Stimulated activated naive B cell treated with anti-CD40 and anti-IgM and Interleukin-4, amounts not matched to agents 10 μg/mL and 1 μg/mL and 100 μg/mL, for 72 hours (primary cell): ENCODE measurements around the gene EZR.

ENCODE experiments used
- ATAC-seq, 2 donors: fragments of 150-1000 bp; cut with Tn5 transposase; replicated peaks; 2 replicates each; pipeline ENCODE4 v1.10.0; 2021; ENCODE audit warnings: moderate library complexity in 1 of 2
- DNase-seq: peaks from one replicate; pipeline ENCODE4 v3.0.0; 2021
- H3K27ac Mint-ChIP-seq: one replicate; pipeline ENCODE4 v1.8.0; 2022; ENCODE audit warnings: mild to moderate bottlenecking, mixed read lengths
- H3K27me3 Mint-ChIP-seq, 2 donors: one replicate each; pipeline ENCODE4 v1.8.0; 2022; ENCODE audit warnings: mixed read lengths in 2 of 2
- H3K36me3 Mint-ChIP-seq, 2 donors: one replicate each; pipeline ENCODE4 v1.8.0; 2022; ENCODE audit warnings: mixed read lengths in 2 of 2, mild to moderate bottlenecking in 1 of 2
- H3K4me1 Mint-ChIP-seq, 2 donors: one replicate each; pipeline ENCODE4 v1.8.0; 2022; ENCODE audit warnings: mixed read lengths in 2 of 2, mild to moderate bottlenecking in 1 of 2
- H3K4me3 Mint-ChIP-seq, 2 donors: one replicate each; pipeline ENCODE4 v1.8.0; 2022; ENCODE audit warnings: mild to moderate bottlenecking in 2 of 2, mixed read lengths in 2 of 2, moderate library complexity in 1 of 2
- H3K9me3 Mint-ChIP-seq, 2 donors: one replicate each; pipeline ENCODE4 v1.8.0; 2022; ENCODE audit warnings: mixed read lengths in 2 of 2, mild to moderate bottlenecking in 1 of 2

EZR gene

GRCh38 chr6:158755636-158756035 lies 63.5 kb downstream of the EZR start:
- ATAC-seq (no peak), DNase-seq (no peak)
- Mint-ChIP-seq H3K27me3 (no peaks in the 10 kb centered on the region), H3K9me3 (no peaks in the 10 kb centered on the region), H3K4me1 (peaks cover 11 to 16% of the 10 kb centered on the region in 2 donors), H3K4me3 (no peak overlapping the region), H3K27ac (peak overlapping the region; percentile 63), H3K36me3 (peaks cover 0 to 26% of the 10 kb centered on the region in 2 donors)

GRCh38 chr6:158754738-158755137 lies 64.4 kb downstream of the EZR start:
- no peak for ATAC-seq

GRCh38 chr6:158753811-158754210 lies 65.4 kb downstream of the EZR start:
- no peak overlapping the region for H3K4me3 Mint-ChIP-seq
- ATAC-seq (no peak), DNase-seq (no peak)
- no peak overlapping the region for H3K27ac Mint-ChIP-seq
- H3K9me3 Mint-ChIP-seq = no peaks in the 10 kb centered on the region
- H3K36me3 Mint-ChIP-seq = peaks cover 3 to 30% of the 10 kb centered on the region in 2 donors
- H3K4me1 Mint-ChIP-seq = peaks cover 11 to 16% of the 10 kb centered on the region in 2 donors
- H3K27me3 Mint-ChIP-seq = no peaks in the 10 kb centered on the region

More at GRCh38 chr6:158754738-158755137, 64.4 kb downstream of the EZR start:
- H3K4me1 Mint-ChIP-seq = peaks cover 11 to 16% of the 10 kb centered on the region in 2 donors
- no peak overlapping the region for H3K4me3 Mint-ChIP-seq
- no peaks in the 10 kb centered on the region for H3K9me3 Mint-ChIP-seq
- no peak overlapping the region for H3K27ac Mint-ChIP-seq
- no peak for DNase-seq
- peaks cover 3 to 30% of the 10 kb centered on the region in 2 donors for H3K36me3 Mint-ChIP-seq
- H3K27me3 Mint-ChIP-seq = no peaks in the 10 kb centered on the region

GRCh38 chr6:158752613-158753012 lies 66.6 kb downstream of the EZR start:
- no peaks in the 10 kb centered on the region for H3K27me3 Mint-ChIP-seq
- H3K36me3 Mint-ChIP-seq = peaks cover 3 to 28% of the 10 kb centered on the region in 2 donors

GRCh38 chr6:158751921-158752320 lies 67.2 kb downstream of the EZR start:
- peaks cover 11 to 16% of the 10 kb centered on the region in 2 donors for H3K4me1 Mint-ChIP-seq
- ATAC-seq (no peak), DNase-seq (no peak)
- H3K36me3 Mint-ChIP-seq = peaks cover 3 to 27% of the 10 kb centered on the region in 2 donors
- H3K27ac Mint-ChIP-seq = no peak overlapping the region
- no peaks in the 10 kb centered on the region for H3K27me3 Mint-ChIP-seq
- no peak overlapping the region for H3K4me3 Mint-ChIP-seq
- no peaks in the 10 kb centered on the region for H3K9me3 Mint-ChIP-seq

More at GRCh38 chr6:158752613-158753012, 66.6 kb downstream of the EZR start:
- Mint-ChIP-seq H3K27ac (no peak overlapping the region), H3K4me1 (peaks cover 11 to 16% of the 10 kb centered on the region in 2 donors), H3K9me3 (no peaks in the 10 kb centered on the region), H3K4me3 (peak overlapping the region; percentile 8 to 25)
- ATAC-seq (peak; percentile 56 to 58), DNase-seq (no peak)

GRCh38 chr6:158751224-158751623 lies 67.9 kb downstream of the EZR start:
- Mint-ChIP-seq H3K27me3 (no peaks in the 10 kb centered on the region), H3K36me3 (peaks cover 3 to 27% of the 10 kb centered on the region in 2 donors), H3K9me3 (no peaks in the 10 kb centered on the region), H3K27ac (no peak overlapping the region), H3K4me3 (no peak overlapping the region), H3K4me1 (peaks cover 11 to 16% of the 10 kb centered on the region in 2 donors)
- DNase-seq (no peak), ATAC-seq (no peak)

GRCh38 chr6:158744986-158745430 lies 74.2 kb downstream of the EZR start:
- Mint-ChIP-seq H3K27me3 (no peaks in the 10 kb centered on the region), H3K9me3 (no peaks in the 10 kb centered on the region), H3K4me1 (no peaks in the 10 kb centered on the region), H3K36me3 (peaks cover 7 to 25% of the 10 kb centered on the region in 2 donors), H3K27ac (no peak overlapping the region), H3K4me3 (no peak overlapping the region)
- DNase-seq = no peak
- ATAC-seq = no peak

GRCh38 chr6:158743033-158743651 lies 76.0 kb downstream of the EZR start:
- ATAC-seq (no peak), DNase-seq (no peak)
- H3K9me3 Mint-ChIP-seq = peaks cover 9 to 15% of the 10 kb centered on the region in 2 donors
- no peaks in the 10 kb centered on the region for H3K4me1 Mint-ChIP-seq
- no peak overlapping the region for H3K4me3 Mint-ChIP-seq
- H3K27ac Mint-ChIP-seq = no peak overlapping the region
- no peaks in the 10 kb centered on the region for H3K27me3 Mint-ChIP-seq
- H3K36me3 Mint-ChIP-seq = peaks cover 20 to 34% of the 10 kb centered on the region in 2 donors

GRCh38 chr6:158739673-158740072 lies 79.5 kb downstream of the EZR start:
- ATAC-seq = no peak
- peaks cover 9 to 18% of the 10 kb centered on the region in 2 donors for H3K9me3 Mint-ChIP-seq
- H3K4me3 Mint-ChIP-seq = no peak overlapping the region
- no peak for DNase-seq
- H3K36me3 Mint-ChIP-seq = peaks cover 19 to 35% of the 10 kb centered on the region in 2 donors
- no peaks in the 10 kb centered on the region for H3K27me3 Mint-ChIP-seq
- H3K4me1 Mint-ChIP-seq = no peaks in the 10 kb centered on the region
- no peak overlapping the region for H3K27ac Mint-ChIP-seq

- no peak overlapping the region for H3K27ac Mint-ChIP-seq
- H3K4me3 Mint-ChIP-seq = no peak overlapping the region
- H3K27me3 Mint-ChIP-seq = no peaks in the 10 kb centered on the region
- peaks cover 13 to 24% of the 10 kb centered on the region in 2 donors for H3K9me3 Mint-ChIP-seq
- peaks cover 23 to 36% of the 10 kb centered on the region in 2 donors for H3K36me3 Mint-ChIP-seq
- no peak for DNase-seq
- ATAC-seq = no peak
- H3K4me1 Mint-ChIP-seq = no peaks in the 10 kb centered on the region
Observed at GRCh38 chr6:158737710-158738615, 81.2 kb downstream of the EZR start.

- DNase-seq = no peak
Observed at GRCh38 chr6:158737082-158737709, 82.0 kb downstream of the EZR start.

GRCh38 chr6:158735009-158735408 lies 84.2 kb downstream of the EZR start:
- ATAC-seq (no peak), DNase-seq (no peak)
- Mint-ChIP-seq H3K36me3 (peaks cover 27 to 49% of the 10 kb centered on the region in 2 donors), H3K4me1 (no peaks in the 10 kb centered on the region), H3K27ac (no peak overlapping the region), H3K9me3 (peaks cover 17 to 24% of the 10 kb centered on the region in 2 donors), H3K4me3 (no peak overlapping the region), H3K27me3 (no peaks in the 10 kb centered on the region)

More at GRCh38 chr6:158737082-158737709, 82.0 kb downstream of the EZR start:
- H3K4me3 Mint-ChIP-seq = no peak overlapping the region
- no peak for ATAC-seq
- no peaks in the 10 kb centered on the region for H3K27me3 Mint-ChIP-seq
- H3K36me3 Mint-ChIP-seq = peaks cover 23 to 41% of the 10 kb centered on the region in 2 donors
- peaks cover 13 to 24% of the 10 kb centered on the region in 2 donors for H3K9me3 Mint-ChIP-seq
- no peaks in the 10 kb centered on the region for H3K4me1 Mint-ChIP-seq
- no peak overlapping the region for H3K27ac Mint-ChIP-seq

- H3K9me3 Mint-ChIP-seq = peaks cover 8% of the 10 kb centered on the region in 2 donors
- H3K4me1 Mint-ChIP-seq = no peaks in the 10 kb centered on the region
- DNase-seq = no peak
- no peak for ATAC-seq
- H3K36me3 Mint-ChIP-seq = peaks cover 14 to 37% of the 10 kb centered on the region in 2 donors
- H3K27me3 Mint-ChIP-seq = no peaks in the 10 kb centered on the region
- H3K4me3 Mint-ChIP-seq = no peak overlapping the region
- no peak overlapping the region for H3K27ac Mint-ChIP-seq
Observed at GRCh38 chr6:158730541-158730907, 88.6 kb downstream of the EZR start.

- Mint-ChIP-seq H3K4me3 (no peak overlapping the region), H3K4me1 (no peaks in the 10 kb centered on the region), H3K27me3 (no peaks in the 10 kb centered on the region), H3K27ac (no peak overlapping the region), H3K36me3 (peaks cover 14 to 34% of the 10 kb centered on the region in 2 donors), H3K9me3 (peaks cover 8% of the 10 kb centered on the region in 2 donors)
- ATAC-seq (no peak), DNase-seq (no peak)
Observed at GRCh38 chr6:158729906-158730540, 89.1 kb downstream of the EZR start.
